Stimulated activated CD8-positive, alpha-beta memory T cell treated with anti-CD3 and anti-CD28 coated beads, Interleukin-12 subunit alpha, Interleukin-12 subunit beta, amount 100 ng/mL, for 4 hours (primary cell): Measurements from ENCODE around the gene HS3ST5.
"Not testable (repeated sequence)": the region's sequence is repeated elsewhere in the genome, so short reads cannot be mapped to it uniquely, and the experiment has no call there.

Experiments
- DNase-seq: peaks from one replicate; pipeline ENCODE4 v3.0.0-alpha.2; 2020; ENCODE audit warnings: low read depth

The HS3ST5 gene

GRCh38 chr6:114151064-114151690 is 191.6 kb downstream of the HS3ST5 start:
- DNase-seq = no peak

GRCh38 chr6:114149182-114149581 is 193.6 kb downstream of the HS3ST5 start:
- not testable (repeated sequence) for DNase-seq

DNA sequence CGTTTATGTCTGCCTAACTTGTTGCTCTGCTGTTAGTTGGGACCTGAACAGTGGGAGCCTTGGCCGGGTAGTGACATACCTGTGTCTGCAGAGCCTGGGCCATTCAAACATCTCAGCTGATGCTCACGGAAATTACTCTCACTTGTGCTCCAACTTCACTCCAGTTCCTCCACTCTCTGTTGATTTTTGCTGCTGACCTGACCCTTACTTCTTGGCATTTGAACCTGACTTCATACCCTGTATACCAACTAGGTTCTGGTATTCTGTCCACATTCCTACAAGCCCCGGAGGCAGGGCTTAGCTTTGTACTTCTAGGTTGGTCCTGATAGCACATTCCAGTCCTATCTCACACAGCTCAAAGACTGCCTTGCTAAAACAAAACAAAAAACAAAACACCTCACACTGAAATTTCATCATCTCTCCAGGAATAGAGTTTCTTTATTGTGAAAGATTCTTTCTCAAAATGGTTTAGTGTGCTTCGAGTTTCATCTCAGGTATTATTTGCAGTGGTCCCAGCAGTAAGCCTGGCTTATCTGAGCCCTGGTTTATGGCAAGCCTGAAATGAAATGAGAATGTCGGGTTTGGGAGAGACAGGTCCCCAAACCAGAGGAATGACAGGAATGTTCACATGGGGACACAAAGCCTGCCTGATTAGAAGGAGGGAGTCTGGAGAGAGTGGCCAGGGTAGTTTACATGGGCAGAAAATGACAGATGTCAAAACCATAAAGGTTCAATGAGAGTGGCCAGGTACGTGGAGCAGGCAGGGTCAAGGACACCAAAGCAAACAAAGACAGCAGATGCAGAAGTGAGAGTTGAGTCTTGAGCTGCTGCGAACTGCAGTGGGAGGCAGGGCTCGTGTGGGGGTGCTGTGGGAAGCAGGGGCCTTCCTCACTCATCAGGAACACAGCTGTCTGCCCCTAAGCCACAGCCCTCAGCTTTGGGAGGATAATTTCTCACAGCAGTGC is 197.7 kb downstream of the HS3ST5 start:
- no peak for DNase-seq

- no peak for DNase-seq
These were observed 200.6 kb downstream of the HS3ST5 start for GRCh38 chr6:114142258-114142657.

GRCh38 chr6:114140416-114140815 is 202.4 kb downstream of the HS3ST5 start:
- no peak for DNase-seq

DNA sequence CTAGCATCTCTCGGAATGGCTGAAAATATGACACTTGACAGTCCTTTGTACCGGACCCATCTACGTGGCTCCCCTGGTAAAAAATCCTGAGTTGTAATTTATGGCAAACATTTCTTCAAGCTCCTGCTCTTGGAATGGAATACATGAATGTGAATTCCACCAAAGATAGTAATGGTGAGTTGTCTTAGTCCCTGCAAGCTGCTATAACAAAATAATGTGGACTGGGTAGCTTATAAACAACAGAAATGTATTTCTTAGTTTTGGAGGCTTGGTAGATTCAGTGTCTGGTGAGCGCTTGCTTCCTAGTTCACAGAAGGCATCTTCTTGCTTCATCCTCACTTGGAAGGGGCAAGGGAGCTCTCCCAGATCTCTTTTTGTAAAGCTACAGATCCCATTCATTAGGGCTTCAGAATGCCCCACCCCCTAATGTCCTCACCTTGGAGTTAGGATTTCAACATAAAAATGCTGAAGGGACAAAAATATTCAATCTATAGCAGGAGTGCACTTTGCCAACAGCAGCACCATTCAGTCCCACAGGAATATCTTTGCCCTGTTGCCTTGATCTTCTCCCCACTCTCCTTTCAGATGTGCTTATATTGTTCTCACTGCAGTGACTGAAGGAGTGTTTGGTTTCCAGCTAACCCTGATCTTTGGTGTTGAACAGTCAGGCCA is 204.1 kb downstream of the HS3ST5 start:
- no peak for DNase-seq

DNA sequence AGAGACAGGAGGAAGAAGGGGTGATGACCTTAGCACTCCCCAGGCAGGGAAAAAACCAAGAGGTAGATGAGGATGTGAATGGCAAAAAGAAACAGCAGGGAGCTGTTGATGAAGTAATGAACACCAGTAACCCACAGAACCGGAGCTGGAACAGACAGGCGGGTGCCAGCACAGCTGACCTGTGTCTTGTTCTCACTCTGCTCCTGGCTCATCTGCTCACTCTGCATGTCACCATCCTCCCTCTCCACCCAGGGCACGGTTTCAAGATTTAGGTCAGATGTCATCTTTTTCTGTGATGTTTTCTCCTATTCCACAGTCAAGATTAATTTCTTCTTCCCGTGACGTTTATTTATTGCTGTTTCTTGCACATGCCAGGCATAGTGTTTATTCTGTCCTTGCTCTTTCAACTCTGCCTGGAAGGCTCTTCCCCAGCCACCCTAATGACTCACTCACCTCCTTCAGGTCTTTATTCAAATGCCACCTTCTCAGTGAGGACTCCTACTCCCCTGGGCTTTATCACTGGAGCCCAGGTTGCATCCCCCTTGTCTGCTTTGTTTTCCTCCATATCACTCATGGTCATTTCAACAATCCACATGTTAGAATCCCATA is 207.4 kb downstream of the HS3ST5 start:
- no peak for DNase-seq

DNA sequence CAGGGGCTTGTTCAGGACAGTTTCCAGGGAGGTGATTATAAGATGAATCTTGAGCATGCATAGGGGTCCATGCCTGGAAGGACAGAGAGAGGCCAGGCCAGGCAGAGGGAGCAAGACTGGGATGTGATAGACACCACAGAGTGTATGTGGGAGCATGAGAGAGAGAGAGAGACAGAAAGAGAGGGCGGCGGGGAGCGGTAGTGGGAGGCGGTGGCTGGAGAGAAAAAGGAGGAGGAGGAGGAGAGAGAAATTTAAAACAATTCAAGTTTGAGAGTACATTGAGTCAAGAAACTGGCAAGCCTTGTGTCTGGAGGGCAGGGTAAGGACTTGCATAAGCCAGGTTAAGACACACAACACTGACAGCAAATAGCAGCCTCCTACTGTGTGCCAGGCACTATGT is 209.0 kb downstream of the HS3ST5 start:
- DNase-seq = no peak

DNA sequence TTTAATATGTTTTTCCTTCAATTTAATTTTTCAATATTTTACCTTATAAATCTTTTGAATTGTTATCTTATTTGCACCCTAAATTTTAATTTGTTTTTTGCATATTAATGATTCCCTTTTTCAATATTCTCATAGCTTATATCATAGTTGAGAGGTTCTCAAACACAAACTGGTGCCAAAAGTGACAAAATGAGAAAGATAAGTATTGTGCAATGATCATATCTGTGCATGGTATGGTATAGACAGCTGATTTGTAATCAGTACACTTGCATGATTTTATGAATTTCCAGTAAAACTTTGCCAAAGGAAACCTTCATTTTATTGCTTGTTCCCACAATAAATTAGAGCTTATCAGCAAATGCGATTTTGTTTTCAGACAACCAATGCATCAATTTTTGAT is 210.9 kb downstream of the HS3ST5 start:
- DNase-seq = no peak

GRCh38 chr6:114125576-114125975 is 217.2 kb downstream of the HS3ST5 start:
- DNase-seq = no peak

GRCh38 chr6:114121913-114122662 is 220.7 kb downstream of the HS3ST5 start:
- DNase-seq = no peak

DNA sequence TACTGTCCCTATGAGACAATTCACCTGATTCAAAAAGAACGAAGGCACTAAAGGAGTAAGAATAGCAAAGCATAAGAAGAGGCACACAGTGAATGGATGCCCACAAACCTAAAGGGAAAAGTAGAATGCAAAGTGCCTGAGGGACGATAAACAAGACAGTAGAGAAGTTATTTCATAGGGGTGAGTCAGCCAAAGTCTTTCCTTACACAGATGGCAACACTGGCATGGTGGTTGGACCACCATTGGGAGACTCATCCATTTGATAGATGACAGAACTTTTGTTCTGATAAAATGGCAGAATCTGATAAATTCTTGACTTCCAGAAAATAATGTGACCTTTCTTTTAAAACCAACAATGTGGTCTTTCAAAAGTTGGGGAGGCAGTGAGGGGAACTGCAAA is 223.8 kb downstream of the HS3ST5 start:
- no peak for DNase-seq

- no peak for DNase-seq
These were observed 227.2 kb downstream of the HS3ST5 start for GRCh38 chr6:114115652-114116051.

- DNase-seq = no peak
These were observed 234.5 kb downstream of the HS3ST5 start for GRCh38 chr6:114108119-114109002.

DNA sequence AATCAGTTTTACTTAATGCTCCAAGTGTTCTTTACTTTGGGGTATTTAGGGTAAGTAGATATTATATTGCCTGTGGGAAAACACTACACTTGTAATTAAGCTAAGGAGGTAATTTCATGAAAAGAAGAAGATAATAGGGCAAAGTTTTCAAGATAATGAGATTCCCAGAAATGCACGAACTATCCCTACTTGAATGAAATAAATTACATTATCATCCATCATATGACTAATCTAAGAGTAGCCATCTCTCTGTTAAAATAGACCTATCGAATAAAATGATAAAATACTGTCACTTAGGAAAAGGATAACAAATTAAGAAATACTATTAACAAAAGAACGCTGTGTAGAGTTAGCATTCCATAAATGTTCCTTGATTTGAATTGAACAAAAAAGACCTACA is 236.8 kb downstream of the HS3ST5 start:
- DNase-seq = no peak

DNA sequence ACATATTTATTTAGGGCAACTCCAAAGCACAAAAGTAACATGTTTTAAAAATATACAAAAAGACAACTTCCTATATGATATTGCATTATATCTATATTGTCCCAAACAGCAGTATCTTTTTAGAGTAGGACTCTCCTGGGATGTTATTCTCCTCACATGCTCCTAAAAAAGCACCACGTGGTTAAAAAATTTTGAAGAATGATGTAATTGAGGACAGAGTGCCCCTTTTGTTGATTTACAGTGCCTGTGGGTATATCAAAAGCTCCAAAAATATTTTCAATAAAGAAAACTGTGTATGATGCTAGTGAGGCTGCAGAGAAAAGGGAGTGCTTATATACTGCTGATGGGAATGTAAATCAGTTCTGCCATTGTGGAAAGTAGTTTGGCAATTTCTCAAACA is 241.6 kb downstream of the HS3ST5 start:
- no peak for DNase-seq

- DNase-seq = no peak
These were observed 242.4 kb downstream of the HS3ST5 start for GRCh38 chr6:114100215-114100994.

DNA sequence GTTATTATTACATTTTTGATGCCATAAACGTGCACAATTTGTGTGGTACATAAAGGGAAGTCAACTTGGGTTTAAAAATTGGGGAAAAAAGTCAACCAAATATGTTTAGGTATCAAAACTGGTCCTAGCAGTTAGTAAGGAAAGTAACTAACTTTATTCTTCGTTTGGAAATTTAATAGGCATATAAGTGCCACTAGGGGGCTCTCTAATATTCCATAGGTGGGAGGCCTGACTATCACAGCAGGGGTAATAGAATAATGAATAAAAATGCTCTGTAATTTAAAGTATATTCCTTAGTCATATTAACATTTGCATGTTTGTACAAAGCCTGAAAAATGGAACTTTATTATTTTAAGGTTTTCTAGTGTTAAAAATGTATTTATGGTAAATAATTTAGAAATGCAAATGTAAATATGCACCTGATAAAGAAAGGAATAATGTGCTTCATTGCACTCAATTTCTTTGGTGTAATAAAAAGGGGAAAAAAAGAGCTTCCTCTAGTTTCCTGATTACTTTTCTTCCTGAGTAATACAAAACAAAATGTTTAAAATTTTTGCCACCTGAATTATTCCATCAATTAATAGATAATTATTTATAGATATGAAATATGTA is 246.2 kb downstream of the HS3ST5 start:
- no peak for DNase-seq

DNA sequence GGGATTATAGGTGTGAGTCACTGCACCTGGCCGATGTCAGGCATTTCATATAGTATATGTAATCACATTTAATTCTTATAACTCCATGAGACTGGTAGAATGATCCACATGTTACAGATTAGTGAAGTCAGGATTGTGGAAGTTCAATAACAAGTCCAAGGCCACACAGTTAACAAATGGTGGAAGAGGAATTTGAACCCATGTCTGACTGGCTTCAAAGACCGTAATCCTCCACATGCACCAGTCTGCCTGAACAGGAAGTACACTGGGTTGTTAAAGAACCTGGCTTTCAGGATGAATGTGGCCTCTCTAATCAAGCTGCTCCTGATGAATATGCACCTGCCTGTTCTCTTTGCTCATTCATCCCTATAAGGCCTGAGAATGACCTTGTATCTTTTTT is 249.9 kb downstream of the HS3ST5 start:
- DNase-seq = no peak
